A549 (cell line): ENCODE data around the gene RNF10. TPM values are rescaled to one million over a fixed set of nuclear protein-coding genes. Genes with fewer than 3 reads are reported as not detected.
"Not testable (repeated sequence)": the region's sequence is repeated elsewhere in the genome, so short reads cannot be mapped to it uniquely, and the experiment has no call there.

Source experiments
- ATAC-seq, 2 experiments: fragments of 200-7000 bp in 1 of 2; fragments of >200 bp in 1 of 2; cut with Nextera tagmentation in 1 of 2; cut with Tn5 transposase in 1 of 2; 3 replicates each; pipeline versions ENCODE4 v1.8.0 to v1.9.1; 2018 to 2020; ENCODE audit warnings: mild to moderate bottlenecking in 1 of 2, moderate library complexity in 1 of 2
- CTCF ChIA-PET: fragments of 300-600 bp; sonication (Branson Sonifier 250); formaldehyde crosslinking; extraction: SDS; loops from one replicate; lab custom pipeline; 2021; ENCODE audit warnings: antibody characterized with exemption, inconsistent platforms; lab: Yijun Ruan, JAX
- POLR2A ChIA-PET: fragments of 350-600 bp; formaldehyde crosslinking; extraction: SDS; loops from one replicate; lab custom pipeline; 2021; ENCODE audit warnings: antibody characterized with exemption, inconsistent platforms; lab: Yijun Ruan, JAX
- DNase-seq, 2 experiments: peaks; one replicate each; pipeline versions ENCODE4 v3.0.0 to v3.0.0-alpha.2; 2011 to 2016; ENCODE audit warnings: low read depth in 1 of 2, low spot score in 1 of 2
- FAIRE-seq: peaks from 2 replicates; lab custom pipeline; 2011; peaks lifted over from hg19 to GRCh38; lab: Jason Lieb, UNC
- H3K27ac ChIP-seq, 2 experiments: fragments of >200 bp; sonication (Bioruptor Twin); formaldehyde crosslinking; 3 replicates each; pipeline ENCODE4 v1.5.1; 2016 to 2017
- H3K4me1 ChIP-seq: fragments of >200 bp; sonication (Bioruptor Twin); formaldehyde crosslinking; 3 replicates; pipeline ENCODE4 v1.6.1; 2016
- H3K4me2 ChIP-seq: fragments of >200 bp; sonication (Bioruptor Twin); formaldehyde crosslinking; 3 replicates; pipeline ENCODE4 v1.6.1; 2016
- H3K4me3 ChIP-seq: fragments of >200 bp; sonication (Bioruptor Twin); formaldehyde crosslinking; 3 replicates; pipeline ENCODE4 v1.5.1; 2016
- H3K9me3 ChIP-seq: fragments of >200 bp; sonication (Bioruptor Twin); formaldehyde crosslinking; 3 replicates; pipeline ENCODE4 v1.6.1; 2016
- CBX2 ChIP-seq: fragments of 200-600 bp; sonication (generic); IDR thresholded peaks from 2 replicates; pipeline ENCODE4 v1.6.1; 2016; ENCODE audit warnings: low read depth, mild to moderate bottlenecking, borderline replicate concordance
- CBX8 ChIP-seq: fragments of 200-600 bp; sonication (generic); IDR thresholded peaks from 2 replicates; pipeline ENCODE4 v1.6.1; 2016
- CEBPB ChIP-seq, 2 experiments: fragments of >200 bp in 1 of 2; sonication (Bioruptor Twin) in 1 of 2; formaldehyde crosslinking in 1 of 2; IDR thresholded peaks; 2 replicates each; pipeline ENCODE4 v1.6.1; 2012 to 2016
- CHD2 ChIP-seq: fragments of 150-350 bp; IDR thresholded peaks from 2 replicates; pipeline ENCODE4 v1.6.1; 2014; ENCODE audit warnings: low read length; ENCODE audit not compliant: partially characterized antibody
- CHD4 ChIP-seq: fragments of 200-600 bp; sonication (generic); IDR thresholded peaks from 2 replicates; pipeline ENCODE4 v1.6.1; 2016; ENCODE audit warnings: antibody characterized with exemption, mild to moderate bottlenecking, borderline replicate concordance
- EHF ChIP-seq: fragments of 250-450 bp; sonication (Bioruptor Pico); IDR thresholded peaks from 2 replicates; pipeline ENCODE4 v1.5.0; 2020; ENCODE audit warnings: mild to moderate bottlenecking
- EHMT2 ChIP-seq: fragments of 200-600 bp; sonication (generic); IDR thresholded peaks from 2 replicates; pipeline ENCODE4 v1.6.1; 2016; ENCODE audit warnings: antibody characterized with exemption, low read depth, mild to moderate bottlenecking, moderate library complexity
- ESRRA ChIP-seq: fragments of 150-350 bp; IDR thresholded peaks from 2 replicates; pipeline ENCODE4 v1.6.1; 2014; ENCODE audit warnings: mild to moderate bottlenecking, low read length, borderline replicate concordance
- FOSL2 ChIP-seq, 2 experiments: fragments of 450-650 bp in 1 of 2; fragments of >200 bp in 1 of 2; sonication (Bioruptor Twin) in 1 of 2; formaldehyde crosslinking; IDR thresholded peaks; 2 replicates each; pipeline versions ENCODE4 v1.5.0 to v1.6.1; 2016 to 2020; ENCODE audit warnings: mild to moderate bottlenecking in 1 of 2, moderate library complexity in 1 of 2
- HEYL ChIP-seq: fragments of 250-450 bp; sonication (Bioruptor Pico); IDR thresholded peaks from 2 replicates; pipeline ENCODE4 v1.8.0; 2021; ENCODE audit warnings: mild to moderate bottlenecking, moderate library complexity
- HOXA7 ChIP-seq: fragments of 250-450 bp; sonication (Bioruptor Pico); IDR thresholded peaks from 2 replicates; pipeline ENCODE4 v1.5.0; 2020; ENCODE audit warnings: mild to moderate bottlenecking, moderate library complexity
- JUNB ChIP-seq: fragments of >200 bp; sonication (Bioruptor Twin); formaldehyde crosslinking; IDR thresholded peaks from 2 replicates; pipeline ENCODE4 v1.6.1; 2016
- KDM1A ChIP-seq: fragments of 200-600 bp; sonication (generic); IDR thresholded peaks from 2 replicates; pipeline ENCODE4 v1.6.1; 2016; ENCODE audit warnings: low read depth, mild to moderate bottlenecking
- KDM5A ChIP-seq: fragments of 200-600 bp; sonication (generic); IDR thresholded peaks from 2 replicates; pipeline ENCODE4 v1.6.1; 2016; ENCODE audit warnings: antibody characterized with exemption, mild to moderate bottlenecking
- MAFK ChIP-seq: fragments of 450-650 bp; IDR thresholded peaks from 2 replicates; pipeline ENCODE4 v1.6.1; 2014; ENCODE audit not compliant: partially characterized antibody
- MYC ChIP-seq: IDR thresholded peaks from 2 replicates; pipeline ENCODE4 v1.6.1; 2012; ENCODE audit warnings: mild to moderate bottlenecking, inconsistent platforms, low read length, improper control_type of control experiment, borderline replicate concordance
- NPAS2 ChIP-seq: fragments of 250-450 bp; sonication (Bioruptor Pico); IDR thresholded peaks from 2 replicates; pipeline ENCODE4 v1.8.0; 2022; ENCODE audit warnings: mild to moderate bottlenecking, moderate library complexity, borderline replicate concordance
- NR3C1 ChIP-seq: fragments of >200 bp; sonication (Bioruptor Twin); formaldehyde crosslinking; IDR thresholded peaks from 3 replicates; pipeline ENCODE4 v1.6.1; 2017
- POLR2A ChIP-seq: IDR thresholded peaks from 2 replicates; pipeline ENCODE4 v1.6.1; 2012; ENCODE audit warnings: mild to moderate bottlenecking, low read length
- RAD21 ChIP-seq, 2 experiments: fragments of >200 bp in 1 of 2; sonication (Bioruptor Twin) in 1 of 2; formaldehyde crosslinking in 1 of 2; IDR thresholded peaks in 1 of 2; conservative IDR thresholded peaks in 1 of 2; 2 replicates in 1 of 2; 3 replicates in 1 of 2; pipeline ENCODE4 v1.6.1; 2012 to 2018; ENCODE audit warnings: inconsistent platforms in 1 of 2
- RCOR1 ChIP-seq: fragments of 150-350 bp; IDR thresholded peaks from 2 replicates; pipeline ENCODE4 v1.6.1; 2014; ENCODE audit warnings: antibody characterized with exemption, low read length, low read depth
- RFX5 ChIP-seq: fragments of 450-650 bp; IDR thresholded peaks from 2 replicates; pipeline ENCODE4 v1.7.1; 2014; ENCODE audit warnings: antibody characterized with exemption, mild to moderate bottlenecking, moderate library complexity
- SMC3 ChIP-seq: fragments of >200 bp; sonication (Bioruptor Twin); formaldehyde crosslinking; IDR thresholded peaks from 3 replicates; pipeline ENCODE4 v1.6.1; 2018; ENCODE audit warnings: inconsistent platforms
- TFCP2L1 ChIP-seq: fragments of 250-450 bp; sonication (Bioruptor Pico); IDR thresholded peaks from 2 replicates; pipeline ENCODE4 v1.5.0; 2021; ENCODE audit warnings: mild to moderate bottlenecking
- ZNF302 ChIP-seq: fragments of 250-450 bp; sonication (Bioruptor Pico); IDR thresholded peaks from 2 replicates; pipeline ENCODE4 v1.9.0; 2021; ENCODE audit warnings: inconsistent platforms, mild to moderate bottlenecking, moderate library complexity
- ZSCAN20 ChIP-seq: fragments of 250-450 bp; sonication (Bioruptor Pico); IDR thresholded peaks from 2 replicates; pipeline ENCODE4 v1.8.0; 2022; ENCODE audit warnings: mild to moderate bottlenecking, moderate library complexity
- WGBS: methylation state at CpG from one replicate; pipeline ENCODE4 v1.1.6; 2017; ENCODE audit errors: missing lambda C conversion rate; 5-methylcytosine and 5-hydroxymethylcytosine counted together
- polyA plus RNA-seq, 4 experiments: library from polyadenylated mRNA; depleted of rRNA in 3 of 4; stranded (reverse); fragments of >200 nt; fragmentation: RNase III in 1 of 4; extraction: RNeasy Plus Mini Kit Qiagen cat#74134 plus additional on column Dnase treatment in 1 of 4; gene quantifications; 2 replicates in 3 of 4; 3 replicates in 1 of 4; pipeline ENCODE4 v1.2.3, GENCODE V29; 2011 to 2017
- TF ChIP-seq, protein P1 (sequence below): fragments of 250-450 bp; sonication (Bioruptor Pico); IDR thresholded peaks from 2 replicates; pipeline ENCODE4 v1.5.0; 2021; ENCODE audit warnings: mild to moderate bottlenecking, moderate library complexity, borderline replicate concordance
- TF ChIP-seq, protein P2 (sequence below): fragments of 450-650 bp; IDR thresholded peaks from 2 replicates; pipeline ENCODE4 v1.6.1; 2014; ENCODE audit warnings: antibody characterized with exemption
- TF ChIP-seq, protein P3 (sequence below): IDR thresholded peaks from 2 replicates; pipeline ENCODE4 v1.6.1; 2012
- TF ChIP-seq, protein P4 (sequence below): fragments of 150-350 bp; IDR thresholded peaks from 2 replicates; pipeline ENCODE4 v1.6.1; 2014; ENCODE audit warnings: low read depth, mild to moderate bottlenecking, low read length
- TF ChIP-seq, protein P5 (sequence below): fragments of >200 bp; sonication (Bioruptor Twin); formaldehyde crosslinking; IDR thresholded peaks from 3 replicates; pipeline ENCODE4 v1.6.1; 2016

The RNF10 gene
- polyA plus RNA-seq, 2 of the 4 experiments (the other 2 are of a cell fraction): 87.0 to 118 TPM

DNA sequence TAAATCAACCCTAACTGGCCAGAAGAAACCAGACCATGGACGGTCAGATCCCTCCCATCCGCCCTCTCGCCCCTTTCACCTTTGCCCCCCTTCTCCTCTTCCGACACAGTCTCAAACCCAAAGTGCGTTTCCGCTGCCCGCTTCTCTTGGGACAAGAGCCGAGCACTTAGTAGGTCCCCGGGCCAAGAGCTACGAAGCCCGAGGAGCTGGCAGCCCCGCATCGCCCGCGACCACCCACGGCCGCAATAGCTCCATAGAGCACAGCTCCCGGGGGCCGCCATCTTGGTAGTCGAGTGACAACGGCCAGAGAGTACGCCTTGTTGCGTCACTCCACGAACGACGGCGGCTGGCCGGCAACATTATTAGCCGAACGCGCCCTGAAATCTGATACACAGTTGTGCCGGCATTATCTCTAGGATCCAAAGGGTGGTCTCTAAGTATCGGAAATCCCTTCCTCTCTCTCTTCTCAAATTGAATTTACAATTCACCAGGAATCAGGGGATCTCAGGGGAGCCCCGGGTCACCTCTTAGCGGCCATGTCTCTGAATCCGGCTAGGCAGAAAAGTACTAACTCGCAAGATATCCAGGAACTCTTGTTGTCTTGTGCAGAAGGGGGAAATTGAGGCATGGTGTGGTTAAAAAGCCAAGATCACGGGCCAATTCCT is 5.2 kb upstream of the RNF10 start, which contains the start of gene COQ5 (continued):
- TF ChIP-seq, protein P1, sequence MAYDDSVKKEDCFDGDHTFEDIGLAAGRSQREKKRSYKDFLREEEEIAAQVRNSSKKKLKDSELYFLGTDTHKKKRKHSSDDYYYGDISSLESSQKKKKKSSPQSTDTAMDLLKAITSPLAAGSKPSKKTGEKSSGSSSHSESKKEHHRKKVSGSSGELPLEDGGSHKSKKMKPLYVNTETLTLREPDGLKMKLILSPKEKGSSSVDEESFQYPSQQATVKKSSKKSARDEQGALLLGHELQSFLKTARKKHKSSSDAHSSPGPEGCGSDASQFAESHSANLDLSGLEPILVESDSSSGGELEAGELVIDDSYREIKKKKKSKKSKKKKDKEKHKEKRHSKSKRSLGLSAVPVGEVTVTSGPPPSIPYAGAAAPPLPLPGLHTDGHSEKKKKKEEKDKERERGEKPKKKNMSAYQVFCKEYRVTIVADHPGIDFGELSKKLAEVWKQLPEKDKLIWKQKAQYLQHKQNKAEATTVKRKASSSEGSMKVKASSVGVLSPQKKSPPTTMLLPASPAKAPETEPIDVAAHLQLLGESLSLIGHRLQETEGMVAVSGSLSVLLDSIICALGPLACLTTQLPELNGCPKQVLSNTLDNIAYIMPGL (CRISPR knock-in tag): peak; percentile 76
- TF ChIP-seq RCOR1 (no peak), MAFK (no peak), HEYL (CRISPR knock-in tag) (no peak), RFX5 (0 out of 2 replicates have a peak, but pooled peaks have one; percentile 27), CBX8 (no peak), TFCP2L1 (CRISPR knock-in tag) (no peak), CBX2 (no peak), ESRRA (no peak), JUNB (no peak), SMC3 (no peak), NR3C1 (no peak), KDM1A (no peak), CEBPB (IDR thresholded peaks at IDR 0.05) (peak; percentile 85 to 97)
- TF ChIP-seq, protein P2, sequence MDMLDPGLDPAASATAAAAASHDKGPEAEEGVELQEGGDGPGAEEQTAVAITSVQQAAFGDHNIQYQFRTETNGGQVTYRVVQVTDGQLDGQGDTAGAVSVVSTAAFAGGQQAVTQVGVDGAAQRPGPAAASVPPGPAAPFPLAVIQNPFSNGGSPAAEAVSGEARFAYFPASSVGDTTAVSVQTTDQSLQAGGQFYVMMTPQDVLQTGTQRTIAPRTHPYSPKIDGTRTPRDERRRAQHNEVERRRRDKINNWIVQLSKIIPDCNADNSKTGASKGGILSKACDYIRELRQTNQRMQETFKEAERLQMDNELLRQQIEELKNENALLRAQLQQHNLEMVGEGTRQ: no peak
- TF ChIP-seq, protein P3, sequence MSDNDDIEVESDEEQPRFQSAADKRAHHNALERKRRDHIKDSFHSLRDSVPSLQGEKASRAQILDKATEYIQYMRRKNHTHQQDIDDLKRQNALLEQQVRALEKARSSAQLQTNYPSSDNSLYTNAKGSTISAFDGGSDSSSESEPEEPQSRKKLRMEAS: peak; percentile 85

DNA sequence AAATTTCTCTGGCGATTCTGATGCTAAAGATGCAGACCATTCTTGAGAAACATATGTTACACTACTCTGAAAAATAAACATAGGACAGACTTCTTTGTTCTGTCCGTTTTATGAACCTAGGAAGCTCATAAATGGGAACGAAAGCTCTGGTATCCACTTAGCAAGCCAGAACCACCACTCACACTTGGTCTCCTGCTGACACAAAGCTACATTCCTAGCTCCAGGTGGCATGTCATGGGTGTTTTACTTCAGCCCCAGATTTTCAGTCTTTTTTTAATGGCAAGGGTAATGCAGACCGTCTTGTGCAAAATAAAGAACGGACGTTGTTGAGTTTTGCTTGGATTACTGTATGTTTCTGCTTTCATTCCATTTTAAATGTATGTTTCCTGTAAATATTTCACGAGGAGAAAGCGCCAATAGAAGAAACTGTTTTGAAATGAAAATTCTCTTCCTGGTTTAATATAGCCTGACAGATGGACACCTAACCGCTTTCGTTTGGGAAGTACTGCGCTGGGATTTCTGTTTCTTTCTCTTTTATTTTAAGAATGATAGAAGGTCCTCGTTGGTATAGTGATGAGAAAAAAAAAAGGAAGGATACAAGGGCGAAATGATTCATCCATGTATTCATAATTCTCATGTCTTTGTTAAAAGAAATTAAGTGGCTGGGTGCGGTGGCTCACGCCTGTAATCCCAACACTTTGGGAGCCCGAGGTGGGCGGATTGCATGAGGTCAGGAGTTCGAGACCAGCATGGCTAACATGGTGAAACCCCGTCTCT is 4.3 kb upstream of the RNF10 start:
- TF ChIP-seq MYC: no peak
- TF ChIP-seq MAFK: no peak
- TF ChIP-seq CEBPB (IDR thresholded peaks at IDR 0.05): no peak
- TF ChIP-seq, protein P4, sequence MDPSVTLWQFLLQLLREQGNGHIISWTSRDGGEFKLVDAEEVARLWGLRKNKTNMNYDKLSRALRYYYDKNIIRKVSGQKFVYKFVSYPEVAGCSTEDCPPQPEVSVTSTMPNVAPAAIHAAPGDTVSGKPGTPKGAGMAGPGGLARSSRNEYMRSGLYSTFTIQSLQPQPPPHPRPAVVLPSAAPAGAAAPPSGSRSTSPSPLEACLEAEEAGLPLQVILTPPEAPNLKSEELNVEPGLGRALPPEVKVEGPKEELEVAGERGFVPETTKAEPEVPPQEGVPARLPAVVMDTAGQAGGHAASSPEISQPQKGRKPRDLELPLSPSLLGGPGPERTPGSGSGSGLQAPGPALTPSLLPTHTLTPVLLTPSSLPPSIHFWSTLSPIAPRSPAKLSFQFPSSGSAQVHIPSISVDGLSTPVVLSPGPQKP: no peak
- no peak for TF ChIP-seq RAD21 (conservative IDR thresholded peaks at IDR 0.05 in 1 of 2, IDR thresholded peaks at IDR 0.05 in 1 of 2)
- TF ChIP-seq KDM5A: no peak
- TF ChIP-seq, protein P5, sequence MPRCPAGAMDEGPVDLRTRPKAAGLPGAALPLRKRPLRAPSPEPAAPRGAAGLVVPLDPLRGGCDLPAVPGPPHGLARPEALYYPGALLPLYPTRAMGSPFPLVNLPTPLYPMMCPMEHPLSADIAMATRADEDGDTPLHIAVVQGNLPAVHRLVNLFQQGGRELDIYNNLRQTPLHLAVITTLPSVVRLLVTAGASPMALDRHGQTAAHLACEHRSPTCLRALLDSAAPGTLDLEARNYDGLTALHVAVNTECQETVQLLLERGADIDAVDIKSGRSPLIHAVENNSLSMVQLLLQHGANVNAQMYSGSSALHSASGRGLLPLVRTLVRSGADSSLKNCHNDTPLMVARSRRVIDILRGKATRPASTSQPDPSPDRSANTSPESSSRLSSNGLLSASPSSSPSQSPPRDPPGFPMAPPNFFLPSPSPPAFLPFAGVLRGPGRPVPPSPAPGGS: no peak
- TF ChIP-seq EHF (CRISPR knock-in tag): no peak
- no peak for TF ChIP-seq HOXA7
- no peak for TF ChIP-seq ZNF302 (CRISPR knock-in tag)
- TF ChIP-seq CHD2: no peak
- no peak for TF ChIP-seq FOSL2 (IDR thresholded peaks at IDR 0.05)
- TF ChIP-seq FOSL2 (CRISPR knock-in tag; IDR thresholded peaks at IDR 0.05): no peak
- no peak for TF ChIP-seq CHD4
- TF ChIP-seq RCOR1: no peak
- TF ChIP-seq EHMT2: no peak
- TF ChIP-seq TFCP2L1 (CRISPR knock-in tag): no peak
- no peak for TF ChIP-seq POLR2A
- TF ChIP-seq ZSCAN20 (CRISPR knock-in tag): no peak
- no peak for TF ChIP-seq NPAS2
- DNase-seq (peak; percentile 61 to 67), ATAC-seq (peak; percentile 63 to 65; a peak in 4 of 6 replicates), FAIRE-seq (no peak)
- peak overlapping the region; percentile 77 for H3K4me2 ChIP-seq
- WGBS: 27% methylated on average over 19 of the region's 19 CpGs
- H3K9me3 ChIP-seq: no peaks in the 10 kb centered on the region
- H3K4me1 ChIP-seq: peaks cover 15% of the 10 kb centered on the region; the same call in 2 of the 3 replicates
- ChIA-PET CTCF (interaction anchor here (0.6 to 2.0 kb wide), 6 partner anchors 8 to 206 kb away, joined by 3 to 5 read pairs (median 4); no protein-coding TSS in a partner anchor), POLR2A (interaction anchor here (1.3 to 1.7 kb wide), 2 partner anchors 13 to 34 kb away, joined by 5 to 16 read pairs; partner anchors contain the start of gene DYNLL1)
- H3K27ac ChIP-seq: peak overlapping the region; percentile 95 to 96
- peak overlapping the region; percentile 67 for H3K4me3 ChIP-seq

DNA sequence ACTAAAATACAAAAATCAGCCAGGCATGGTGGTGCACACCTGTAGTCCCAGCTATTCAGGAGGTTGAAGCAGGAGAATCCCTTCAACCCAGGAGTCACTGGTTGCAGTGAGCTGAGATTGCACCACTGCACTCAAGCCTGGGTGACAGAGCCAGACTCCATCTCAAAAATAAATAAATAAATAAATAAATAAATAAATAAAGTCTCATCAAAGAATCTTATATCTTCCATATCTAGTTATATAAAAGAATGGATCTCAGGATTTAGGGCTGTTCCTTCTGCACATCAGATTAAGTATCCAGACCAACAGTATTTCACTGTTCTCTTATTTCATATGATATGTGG is 3.8 kb upstream of the RNF10 start:
- H3K4me2 ChIP-seq: peak overlapping the region; percentile 77
- H3K9me3 ChIP-seq, POLR2A ChIA-PET, DNase-seq, FAIRE-seq, ATAC-seq, CTCF ChIA-PET: not testable (repeated sequence)
- H3K4me1 ChIP-seq: peaks cover 16% of the 10 kb centered on the region
- peak overlapping the region; percentile 95 to 96; a peak in 4 of 6 replicates for H3K27ac ChIP-seq
- peak overlapping the region; percentile 67; the same call in 1 of the 3 replicates for H3K4me3 ChIP-seq
